GM18951 (cell line): ENCODE measurements around the gene ARHGAP26.

Experiments
- POLR2A ChIP-seq: IDR thresholded peaks from 4 replicates; pipeline ENCODE4 v1.6.1; 2011; ENCODE audit warnings: mild to moderate bottlenecking; ENCODE audit not compliant: insufficient read length, insufficient read depth; ENCODE audit errors: extremely low read depth
- in situ Hi-C: fragments of 300-500 bp; cut with MboI; formaldehyde crosslinking; loops from one replicate; pipeline ENCODE4 v1.12.0; 2022; ENCODE audit warnings: low sequenced_read_pairs, mixed read lengths, inconsistent platforms; ENCODE audit not compliant: unreplicated experiment

ARHGAP26 gene

GRCh38 chr5:142758062-142758795 lies 11.9 kb upstream of the ARHGAP26 start:
- TF ChIP-seq POLR2A: no peak
- in situ Hi-C loops: no loop called here

- TF ChIP-seq POLR2A: no peak
- in situ Hi-C loops: no loop called here
Observed at GRCh38 chr5:142758796-142759145, 11.4 kb upstream of the ARHGAP26 start.

GRCh38 chr5:142763701-142764100 lies 6.5 kb upstream of the ARHGAP26 start:
- TF ChIP-seq POLR2A: no peak
- in situ Hi-C loops: no loop called here

GRCh38 chr5:142767178-142767577 lies 3.0 kb upstream of the ARHGAP26 start:
- in situ Hi-C loops: no loop called here

GRCh38 chr5:142767911-142768310 lies 2.3 kb upstream of the ARHGAP26 start:
- no peak for TF ChIP-seq POLR2A
- in situ Hi-C loops: no loop called here

More at GRCh38 chr5:142767178-142767577, 3.0 kb upstream of the ARHGAP26 start:
- TF ChIP-seq POLR2A: no peak

- in situ Hi-C loops: no loop called here
- no peak for TF ChIP-seq POLR2A
Observed at GRCh38 chr5:142769251-142769792, 855 bp upstream of the ARHGAP26 start.

- TF ChIP-seq POLR2A: no peak
- in situ Hi-C loops: no loop called here
Observed at GRCh38 chr5:142770650-142771609, 753 bp downstream of the ARHGAP26 start.

GRCh38 chr5:142771666-142772065 lies 1.5 kb downstream of the ARHGAP26 start:
- no peak for TF ChIP-seq POLR2A
- in situ Hi-C loops: no loop called here

GRCh38 chr5:142772446-142773293 lies 2.5 kb downstream of the ARHGAP26 start:
- TF ChIP-seq POLR2A: no peak
- in situ Hi-C loops: no loop called here

- in situ Hi-C loops: no loop called here
- TF ChIP-seq POLR2A: no peak
Observed at GRCh38 chr5:142777099-142777498, 6.9 kb downstream of the ARHGAP26 start.

GRCh38 chr5:142777850-142778249 lies 7.7 kb downstream of the ARHGAP26 start:
- no peak for TF ChIP-seq POLR2A

GRCh38 chr5:142779163-142779840 lies 9.1 kb downstream of the ARHGAP26 start:
- TF ChIP-seq POLR2A: no peak
- in situ Hi-C loops: no loop called here

More at GRCh38 chr5:142777850-142778249, 7.7 kb downstream of the ARHGAP26 start:
- in situ Hi-C loops: no loop called here
